Measurements from ENCODE around the gene BRAT1.

The BRAT1 gene

GRCh38 chr7:2494191-2495130 lies 60.9 kb downstream of the BRAT1 start:
- DNase-seq, result no peak

DNA sequence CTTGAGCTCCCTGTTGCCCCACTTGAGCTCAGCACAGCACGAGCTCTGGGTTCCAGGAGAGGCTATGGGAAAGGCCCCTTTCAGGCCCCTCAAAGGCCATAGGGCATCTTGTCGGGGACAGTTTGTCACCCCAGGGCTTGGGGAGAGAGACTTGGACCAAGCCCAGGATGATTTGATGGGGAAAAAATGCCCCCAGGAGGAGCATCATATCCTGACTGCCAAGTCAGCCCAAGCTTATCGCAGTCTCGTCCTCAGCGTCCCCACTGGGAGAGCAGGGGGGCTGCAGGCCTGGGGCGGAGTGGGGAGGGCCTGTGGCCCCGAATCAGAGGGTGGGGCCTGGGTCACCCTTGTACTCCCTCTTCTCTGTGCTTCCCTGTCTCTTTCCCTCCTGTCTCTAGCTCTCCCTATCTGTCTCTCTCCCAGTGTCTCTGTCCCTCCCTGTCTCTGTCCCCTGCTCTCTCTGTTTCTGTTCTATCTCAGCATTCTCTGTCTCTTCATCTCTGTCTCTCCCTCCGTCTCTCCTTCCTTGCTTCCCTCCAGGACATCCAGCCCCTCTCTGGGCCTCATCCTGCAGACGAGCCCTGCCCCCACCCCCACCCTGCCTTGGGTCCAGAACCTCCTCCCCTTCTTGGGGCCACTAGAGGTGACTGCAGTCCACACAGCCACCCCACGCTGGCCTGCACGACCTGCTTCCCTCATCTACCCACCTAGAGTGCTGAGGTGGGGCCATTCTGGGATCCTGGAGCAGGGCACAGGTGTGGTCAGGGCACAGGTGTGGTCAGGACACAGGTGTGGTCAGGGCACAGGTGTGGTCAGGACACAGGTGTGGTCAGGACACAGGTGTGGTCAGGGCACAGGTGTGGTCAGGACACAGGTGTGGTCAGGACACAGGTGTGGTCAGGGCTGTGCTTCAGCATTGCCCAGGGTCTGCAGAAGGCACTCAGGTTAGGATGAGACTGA lies 61.8 kb downstream of the BRAT1 start:
- no peak for DNase-seq

GRCh38 chr7:2492038-2492437 lies 63.3 kb downstream of the BRAT1 start:
- no peak for DNase-seq

DNA sequence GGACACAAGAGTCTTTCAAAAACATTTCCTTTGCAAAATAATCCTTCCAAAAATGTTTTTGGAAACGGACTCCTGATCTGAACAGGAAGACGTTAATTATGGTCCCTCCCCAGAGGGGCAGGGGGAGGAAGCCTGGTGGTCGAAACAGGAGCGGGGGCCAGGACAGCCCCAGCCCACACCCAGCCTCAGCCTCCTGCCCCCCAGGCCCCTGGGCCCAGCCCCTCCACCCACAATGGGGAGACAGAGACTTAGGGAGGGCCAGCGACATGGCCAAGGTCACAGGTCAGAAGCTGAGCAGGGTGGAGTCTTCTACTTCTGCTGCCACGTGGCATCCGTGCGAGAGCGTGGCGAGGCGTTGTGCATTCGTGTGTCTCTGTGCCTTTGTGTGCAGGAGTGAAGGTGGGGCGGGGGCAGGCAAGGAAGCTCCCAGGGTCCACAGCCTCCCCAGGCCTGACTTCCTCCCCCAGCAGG lies 65.1 kb downstream of the BRAT1 start:
- no peak for DNase-seq

DNA sequence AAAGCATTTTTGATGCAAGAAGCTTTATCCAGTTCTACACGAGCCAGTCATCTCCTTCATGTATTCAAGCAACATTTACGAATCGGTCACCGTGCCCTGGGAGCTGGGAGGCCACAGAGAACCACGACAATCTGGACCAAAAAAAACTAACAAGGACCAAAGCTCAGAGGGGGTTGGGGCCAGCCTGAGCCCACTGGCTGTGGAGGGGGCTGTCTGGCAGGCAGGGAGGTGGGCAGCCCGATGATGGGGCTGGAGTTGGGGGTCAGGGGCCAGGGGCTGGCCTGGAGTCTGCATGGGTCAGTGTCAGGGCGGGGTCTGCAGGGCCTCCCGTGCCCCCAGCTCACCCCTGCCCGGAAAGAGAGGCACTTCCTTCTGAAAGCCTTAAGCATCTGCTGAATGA lies 66.6 kb downstream of the BRAT1 start:
- no peak for DNase-seq

DNA sequence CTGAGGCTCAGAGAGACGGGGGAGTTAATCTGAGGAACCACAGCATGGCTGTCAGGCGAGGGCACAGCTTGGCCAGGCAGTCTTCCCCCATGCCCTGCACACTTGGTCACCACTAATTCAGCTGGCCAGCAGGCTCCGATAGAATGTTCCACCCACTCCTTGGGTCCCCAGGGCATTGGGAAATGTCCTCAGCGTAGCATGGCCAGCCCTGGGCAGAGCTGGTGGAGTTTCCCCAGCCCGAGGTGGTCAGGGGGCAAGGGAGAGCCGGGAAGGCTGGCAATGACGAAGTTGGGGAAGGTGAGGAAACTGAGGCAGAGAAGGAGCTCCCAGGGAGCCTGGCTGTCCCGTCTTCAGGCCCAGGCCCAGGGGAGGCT lies 67.1 kb downstream of the BRAT1 start:
- DNase-seq, result no peak
